GM19023 (cell line): ENCODE results near the gene ATIC.

Source experiments
- ATAC-seq: cut with Tn5 transposase; IDR thresholded peaks from one replicate; pipeline ENCODE4 v1.9.1; 2021; ENCODE audit warnings: mild to moderate bottlenecking, moderate library complexity; ENCODE audit not compliant: unreplicated experiment

The ATIC gene

DNA sequence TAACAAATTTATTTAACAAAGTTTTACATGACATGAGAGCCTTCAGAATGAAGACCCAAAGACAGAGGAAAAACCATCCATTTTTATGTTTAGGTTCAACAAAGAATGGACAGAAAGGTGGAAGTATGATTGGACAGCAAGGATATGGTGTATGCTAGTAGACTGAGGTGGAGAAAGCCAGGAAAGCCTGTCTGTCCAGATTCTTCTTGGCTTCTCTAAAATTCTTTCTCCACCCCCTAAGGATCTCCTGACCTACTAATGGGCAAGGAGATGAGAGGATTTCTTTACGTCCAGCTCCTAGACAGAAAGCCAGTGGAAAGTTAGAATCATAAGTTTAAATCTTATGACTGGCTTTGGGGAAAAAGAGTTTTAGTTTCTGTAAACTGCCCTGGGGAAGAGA lies 3.0 kb downstream of the ATIC start:
- no peak for ATAC-seq

DNA sequence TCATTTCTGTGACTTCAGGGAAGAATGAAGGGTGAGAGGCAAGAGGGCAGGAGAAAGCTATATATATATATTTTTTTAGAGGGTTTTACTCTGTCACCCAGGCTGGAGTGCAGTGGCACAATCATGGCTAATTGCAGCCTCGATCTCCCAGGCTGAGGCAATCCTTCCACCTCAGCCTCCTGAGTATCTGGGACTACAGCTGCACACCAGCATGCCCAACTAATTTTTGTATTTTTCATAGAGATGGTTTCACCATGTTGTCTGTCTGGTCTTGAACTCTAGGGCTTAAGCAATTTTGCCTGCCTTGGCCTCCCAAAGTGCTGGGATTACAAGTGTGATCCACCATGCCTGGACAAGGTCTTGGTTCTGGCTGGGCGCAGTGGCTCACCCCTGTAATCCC lies 3.4 kb downstream of the ATIC start:
- no peak for ATAC-seq

DNA sequence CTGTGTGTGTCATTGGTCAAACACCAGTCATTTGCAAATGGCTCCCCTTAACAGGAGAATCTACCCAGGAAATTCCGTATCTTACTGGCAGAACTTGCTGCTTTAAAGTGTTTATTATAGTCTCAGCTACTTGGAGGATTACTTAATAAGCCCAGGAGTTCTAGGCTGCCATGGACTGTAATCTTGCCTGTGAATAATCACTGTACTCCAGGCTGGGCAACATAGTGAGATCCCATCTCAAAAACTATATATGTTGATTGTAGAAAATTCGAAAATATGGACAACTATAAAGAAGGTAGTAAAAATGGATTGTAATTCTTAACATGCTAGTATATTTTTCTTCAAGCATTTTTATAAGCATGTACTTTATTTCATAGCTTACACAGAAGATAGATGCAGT lies 4.5 kb downstream of the ATIC start:
- ATAC-seq: no peak

DNA sequence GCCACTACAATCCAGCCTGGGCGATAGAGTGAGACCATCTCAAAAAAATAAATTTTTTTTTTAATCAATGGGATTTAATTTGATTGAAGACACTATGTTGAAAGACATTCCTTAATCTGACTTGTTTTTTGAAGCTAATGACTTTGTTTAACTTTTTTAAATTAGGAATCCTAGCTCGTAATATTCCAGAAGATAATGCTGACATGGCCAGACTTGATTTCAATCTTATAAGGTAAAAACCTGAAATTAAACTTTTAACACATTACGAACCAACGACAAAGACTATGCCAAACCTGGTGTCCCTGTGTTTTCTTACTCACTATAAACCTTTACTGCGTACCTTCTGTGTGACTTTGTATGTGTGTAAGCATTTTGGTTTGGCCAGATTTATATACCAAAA lies 7.6 kb downstream of the ATIC start:
- no peak for ATAC-seq

DNA sequence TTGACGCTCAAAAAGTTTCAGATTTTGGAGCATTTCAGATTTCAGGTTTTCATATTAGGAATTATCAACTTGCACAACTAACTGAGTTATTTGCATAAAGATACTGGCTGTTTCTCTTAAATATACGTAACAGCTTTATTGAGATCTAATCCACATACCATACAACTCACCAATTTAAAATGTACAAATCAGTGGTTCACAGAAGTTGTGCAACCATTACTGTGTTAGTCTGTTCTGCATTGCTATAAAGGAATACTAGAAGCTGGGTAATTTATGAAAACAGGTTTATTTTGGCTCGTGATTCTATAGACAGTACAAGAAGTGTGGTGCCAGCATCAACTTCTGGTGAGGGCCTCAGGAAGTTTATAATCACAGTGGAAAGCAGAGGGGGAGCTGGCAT lies 8.2 kb downstream of the ATIC start:
- ATAC-seq: no peak

DNA sequence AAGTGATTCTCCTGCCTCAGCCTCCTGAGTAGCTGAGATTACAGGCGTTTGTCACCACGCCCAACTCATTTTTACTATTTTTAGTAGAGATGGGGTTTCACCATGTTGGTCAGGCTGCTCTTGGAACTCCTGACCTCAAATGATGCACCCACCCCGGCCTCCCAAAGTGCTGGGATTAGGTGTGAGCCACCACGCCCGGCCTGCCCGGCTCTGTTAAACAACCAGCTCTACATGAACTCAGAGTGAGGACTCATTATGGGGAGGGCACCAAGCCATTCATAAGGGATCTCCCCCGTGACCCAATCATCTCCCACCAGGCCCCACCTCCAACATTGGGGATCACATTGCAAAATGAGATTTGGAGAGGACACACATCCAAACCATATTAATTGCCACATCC lies 8.8 kb downstream of the ATIC start:
- no peak for ATAC-seq

DNA sequence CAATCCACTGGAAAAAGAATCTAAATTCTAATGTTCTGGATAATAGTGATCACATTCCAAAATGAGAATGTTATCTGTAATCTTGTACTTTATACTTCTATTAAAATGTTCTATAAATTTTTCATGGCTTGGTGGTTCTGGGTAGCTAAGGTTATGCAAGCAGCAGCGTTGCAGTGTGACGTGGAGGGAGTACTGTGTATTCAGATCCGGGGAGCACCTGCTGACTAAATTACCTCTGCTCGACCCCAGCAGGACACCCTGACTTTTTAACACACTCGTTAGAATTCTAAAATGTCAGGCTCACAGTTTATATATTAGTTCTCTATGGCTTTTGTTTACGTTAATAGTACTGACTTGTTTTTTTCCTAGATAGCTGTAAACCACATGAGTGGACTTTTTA lies 13.0 kb downstream of the ATIC start:
- no peak for ATAC-seq

DNA sequence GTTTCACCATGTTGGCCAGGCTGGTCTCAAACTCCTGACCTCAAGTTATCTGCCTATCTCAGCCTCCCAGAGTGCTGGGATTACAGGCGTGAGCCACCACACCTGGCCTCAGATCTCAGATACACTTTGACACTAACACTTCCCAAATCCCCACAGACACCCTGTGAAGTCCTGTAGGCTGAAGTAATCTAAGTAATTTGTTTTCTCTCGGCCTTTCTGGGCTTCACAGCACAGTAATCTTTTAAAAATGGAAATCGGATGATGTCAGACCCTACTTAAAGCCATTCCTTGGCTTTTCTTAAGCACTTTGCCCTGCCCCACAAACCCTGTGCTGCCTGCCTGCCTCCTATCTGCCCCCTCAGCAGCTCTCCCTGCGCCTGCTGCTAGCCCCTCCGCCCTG lies 16.2 kb downstream of the ATIC start:
- no peak for ATAC-seq

DNA sequence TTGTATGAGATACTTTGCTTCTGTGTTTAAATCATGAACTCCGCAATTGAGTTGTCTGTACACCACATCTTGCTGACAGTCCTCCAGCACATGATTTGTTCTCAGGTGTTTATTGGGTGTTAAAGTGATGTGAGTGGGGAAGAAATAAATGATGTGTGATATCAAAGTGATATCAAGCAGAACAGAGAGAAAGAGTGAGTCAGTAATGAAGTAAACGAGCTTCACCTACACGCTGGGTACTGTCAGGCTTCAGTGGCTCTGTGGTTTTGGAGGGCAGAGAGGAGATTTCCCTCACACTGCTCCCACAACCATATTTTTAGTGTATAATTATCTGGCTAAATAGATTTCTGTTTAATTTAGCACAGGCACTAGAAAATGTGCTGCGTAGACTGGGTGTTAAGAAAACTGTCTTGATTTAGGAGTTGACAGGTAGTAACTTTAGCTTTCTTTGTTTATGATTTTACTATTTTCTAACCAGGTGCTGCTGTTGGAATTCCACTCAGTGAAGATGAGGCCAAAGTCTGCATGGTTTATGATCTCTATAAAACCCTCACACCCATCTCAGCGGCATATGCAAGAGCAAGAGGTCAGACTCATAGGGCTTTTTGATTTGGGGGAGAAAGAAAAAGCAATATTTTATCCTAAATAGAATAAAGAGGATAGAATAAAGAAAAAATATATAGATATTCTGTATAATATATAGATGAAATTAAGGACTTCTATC lies 21.2 kb downstream of the ATIC start:
- ATAC-seq: no peak

DNA sequence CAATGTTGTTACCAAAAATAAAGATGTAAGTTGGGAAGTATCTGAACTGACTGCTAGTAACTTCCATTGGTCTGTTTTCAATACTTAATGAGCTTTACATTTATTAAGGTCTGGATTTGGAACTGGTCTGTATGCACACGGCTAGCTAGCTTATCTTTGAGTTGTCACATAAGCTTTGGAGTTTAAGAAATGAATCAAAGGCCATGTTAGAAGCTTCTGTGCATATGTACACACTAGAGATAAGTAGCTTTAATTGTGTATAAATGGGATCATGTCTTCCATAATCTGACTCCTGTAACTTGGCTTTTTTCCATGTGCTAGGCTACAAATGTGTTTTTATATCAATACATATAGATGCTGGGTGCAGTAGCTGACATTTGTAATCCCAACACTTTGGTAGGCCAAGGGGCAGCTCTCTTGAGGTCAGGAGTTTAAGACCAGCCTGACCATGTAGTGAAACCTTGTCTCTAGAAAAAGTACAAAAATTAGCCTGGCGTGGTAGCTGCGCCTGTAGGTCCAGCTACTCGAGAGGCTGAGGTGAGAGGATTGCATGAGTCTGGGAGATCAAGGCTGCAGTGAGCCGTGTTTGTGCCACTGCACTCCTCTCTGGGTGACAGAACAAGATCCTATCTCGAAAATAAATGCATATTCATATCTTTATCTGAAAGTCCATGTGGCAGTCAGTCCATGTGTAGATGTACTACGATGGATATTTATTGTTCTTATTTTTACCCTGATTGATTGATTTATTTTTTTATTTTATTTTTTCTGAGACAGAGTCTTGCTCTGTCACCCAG lies 27.2 kb downstream of the ATIC start:
- no peak for ATAC-seq

DNA sequence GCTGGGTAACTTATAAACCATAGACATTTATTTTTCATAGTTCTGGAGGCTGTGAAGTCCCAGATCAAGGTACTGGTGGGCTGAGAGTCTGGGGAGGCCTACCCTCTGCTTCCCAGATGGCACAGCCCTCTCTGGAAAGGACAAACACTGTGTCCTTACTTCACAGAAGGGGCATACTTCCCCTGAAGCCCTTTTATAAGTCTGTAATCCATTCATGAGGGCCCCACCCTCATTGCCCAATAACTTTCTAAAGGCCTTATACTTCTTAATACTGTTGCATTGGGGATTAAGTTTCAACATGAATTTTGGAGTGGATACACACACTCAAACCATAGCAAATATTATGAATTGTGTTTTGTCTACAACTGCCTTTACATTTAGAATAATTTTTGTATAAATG lies 36.0 kb downstream of the ATIC start:
- ATAC-seq: no peak

DNA sequence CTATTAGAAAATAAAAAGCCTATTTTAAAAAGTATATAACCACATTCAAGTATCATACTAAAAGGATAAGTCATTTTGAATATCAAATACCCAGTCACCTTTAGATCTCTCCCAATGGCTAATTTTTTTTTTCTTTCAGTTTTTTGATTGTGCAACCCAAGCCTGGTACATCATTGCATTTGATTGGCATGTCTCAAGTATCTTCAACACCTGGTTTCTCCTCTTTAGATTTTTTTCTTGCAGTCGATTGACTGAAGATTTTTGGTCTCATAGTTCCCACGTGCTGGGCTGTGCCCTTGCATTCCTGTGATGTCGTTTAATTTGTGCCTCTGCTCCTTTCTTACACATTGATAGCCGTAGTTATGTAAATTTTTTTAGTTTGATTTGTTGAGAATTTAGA lies 40.7 kb downstream of the ATIC start:
- no peak for ATAC-seq

DNA sequence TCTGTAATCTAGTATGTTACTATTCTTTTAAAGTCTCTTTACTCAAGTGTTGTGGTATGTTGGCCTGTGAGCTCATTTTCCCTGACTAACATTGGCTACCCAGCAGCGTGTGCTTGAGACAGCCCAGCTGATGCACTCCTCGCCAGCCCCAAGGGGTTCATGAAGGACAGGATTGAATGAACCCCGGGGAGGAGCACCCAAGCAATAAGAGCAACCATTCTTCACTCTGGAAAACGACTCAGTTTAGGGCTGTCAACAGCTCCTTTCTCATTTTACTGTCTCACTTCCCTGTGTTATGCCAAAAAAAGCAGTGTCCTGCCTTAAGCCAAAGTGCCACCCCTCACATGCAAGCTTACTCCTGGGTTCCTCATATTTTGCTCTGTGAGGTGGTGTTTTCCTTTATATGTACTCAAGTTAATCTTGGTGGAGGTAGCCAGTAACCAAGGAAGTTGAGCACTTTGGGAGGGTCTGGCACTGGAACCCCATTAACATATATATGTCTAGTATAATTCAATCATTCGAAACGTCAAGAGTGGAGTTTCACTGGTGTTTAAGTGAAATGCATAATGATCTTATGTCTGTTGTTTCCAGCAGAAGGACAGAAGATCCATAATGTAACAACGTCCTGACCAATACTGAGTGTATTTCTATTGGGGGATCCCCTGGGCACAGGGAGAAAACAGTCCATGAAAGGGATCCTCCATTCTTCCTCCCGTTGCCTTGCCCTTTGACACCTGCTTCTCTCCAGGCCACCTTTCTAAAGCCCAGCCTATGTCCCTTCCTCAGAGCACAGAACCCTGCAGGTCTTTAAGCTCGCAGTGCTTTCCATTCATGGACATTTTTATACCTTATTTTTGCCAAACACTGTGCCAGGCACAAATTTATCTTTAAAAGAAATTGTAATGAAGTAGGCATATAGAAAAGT lies 43.2 kb downstream of the ATIC start:
- ATAC-seq: no peak

DNA sequence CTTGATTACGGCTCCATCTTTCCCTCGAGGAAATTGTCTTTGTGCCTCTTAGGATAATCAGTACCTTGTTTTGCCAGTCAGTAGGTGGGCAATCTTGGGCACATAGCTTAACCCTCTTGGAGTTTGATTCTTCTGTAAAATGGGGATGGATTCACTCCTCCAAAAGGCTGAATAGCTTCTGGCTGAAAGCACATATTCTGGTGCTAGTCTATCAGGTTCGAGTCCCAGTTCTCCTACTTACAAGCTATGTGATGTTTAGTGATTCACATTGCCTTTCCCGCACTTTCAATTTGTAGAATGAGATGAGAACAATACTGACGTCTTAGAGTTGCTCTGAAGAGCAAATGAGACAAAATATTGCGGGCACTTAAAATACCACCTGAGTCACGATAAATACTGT lies 43.9 kb downstream of the ATIC start:
- ATAC-seq: no peak

DNA sequence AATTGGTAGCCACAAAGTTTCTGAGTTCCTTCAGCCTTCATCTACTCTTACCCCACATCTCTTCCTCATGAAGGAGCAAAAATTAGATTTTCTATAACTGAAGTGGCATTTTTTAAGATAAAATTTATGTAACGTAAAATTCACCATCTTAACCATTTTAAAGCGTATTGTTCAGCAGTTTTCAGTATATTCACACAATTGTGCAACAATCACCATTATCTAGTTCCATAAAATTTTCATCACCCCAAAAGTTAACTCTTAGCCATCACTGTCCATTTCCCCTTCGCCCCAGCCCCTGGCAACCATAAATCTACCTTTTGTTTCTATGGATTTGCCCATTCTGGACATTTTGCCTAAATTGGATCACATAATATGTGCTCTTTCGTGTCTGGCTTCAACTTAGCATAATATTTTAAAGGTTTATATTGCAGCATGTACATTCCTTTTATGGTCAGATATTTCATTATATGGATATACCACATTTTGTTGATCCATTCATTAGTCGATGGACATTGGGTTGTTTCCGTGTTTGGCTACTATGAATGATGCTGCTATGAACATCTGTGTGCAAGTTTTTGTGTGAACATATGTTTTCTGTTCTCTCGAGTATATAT lies 44.6 kb downstream of the ATIC start:
- no peak for ATAC-seq

DNA sequence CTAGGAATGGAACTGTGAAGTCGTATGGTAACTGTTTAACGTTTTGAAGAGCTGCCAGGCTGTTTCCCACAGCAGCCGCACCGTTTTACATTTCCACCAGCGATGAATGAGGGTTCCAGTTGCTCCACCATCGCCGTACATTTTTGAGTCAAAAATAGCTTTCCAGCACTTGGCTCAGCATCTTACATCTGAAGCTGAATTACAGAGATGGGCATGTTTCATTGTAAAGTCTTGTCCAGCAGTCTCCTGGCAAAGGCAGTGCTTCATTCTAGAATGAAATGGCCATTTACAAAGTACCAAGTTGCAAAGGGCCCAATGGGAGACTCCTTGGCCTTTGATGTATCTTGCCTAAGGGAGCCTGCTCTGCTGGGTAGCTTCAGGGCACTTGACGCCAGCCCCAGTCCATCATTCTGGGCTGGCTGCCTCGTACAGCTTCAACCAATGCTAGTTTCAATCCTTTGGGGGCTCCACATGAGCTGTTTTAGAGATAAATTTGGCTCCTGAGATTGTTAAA lies 45.1 kb downstream of the ATIC start:
- ATAC-seq: no peak

DNA sequence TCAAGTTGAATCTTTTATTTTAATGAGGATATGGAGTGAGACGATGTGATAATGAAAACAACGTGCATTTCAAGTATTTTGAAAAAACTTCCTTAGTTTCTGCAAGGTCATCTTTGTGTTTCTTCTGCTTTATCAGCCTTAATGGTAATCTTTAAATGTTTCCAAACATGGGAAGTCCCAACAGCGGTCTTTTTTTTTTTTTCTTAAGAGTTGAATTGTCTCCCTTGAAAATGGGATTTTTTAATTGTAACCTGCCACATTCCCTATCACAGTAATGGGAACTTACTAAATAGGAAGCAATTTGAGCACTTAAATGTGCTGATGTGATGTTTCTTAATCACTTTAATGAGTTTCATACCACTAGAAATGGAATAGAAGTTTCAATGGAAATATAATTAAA lies 45.8 kb downstream of the ATIC start:
- no peak for ATAC-seq

DNA sequence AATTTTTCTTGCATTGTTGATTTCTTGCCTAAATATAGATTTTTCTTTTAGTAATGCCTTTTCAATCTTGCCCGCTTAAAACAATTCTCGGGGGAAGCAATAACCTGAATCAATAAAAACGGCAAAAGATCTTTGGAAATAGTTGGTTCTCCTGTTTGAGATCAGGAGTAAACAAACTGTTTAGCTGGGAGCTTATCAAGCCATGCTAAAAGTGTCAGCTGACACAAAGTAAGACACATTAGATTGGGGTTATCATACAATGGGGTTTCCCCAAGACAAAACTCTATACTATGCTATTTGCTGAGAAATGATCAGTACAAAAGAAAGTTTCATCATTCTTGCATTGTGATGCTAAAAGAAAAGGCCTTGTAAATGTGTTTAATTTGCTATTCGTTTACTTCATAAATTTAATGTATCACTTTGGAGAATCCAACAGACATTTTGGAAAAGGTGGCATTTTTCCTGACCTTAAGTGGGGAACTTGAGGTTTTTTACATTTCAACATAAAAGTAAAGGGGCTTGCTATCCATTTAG lies 46.5 kb downstream of the ATIC start:
- no peak for ATAC-seq

DNA sequence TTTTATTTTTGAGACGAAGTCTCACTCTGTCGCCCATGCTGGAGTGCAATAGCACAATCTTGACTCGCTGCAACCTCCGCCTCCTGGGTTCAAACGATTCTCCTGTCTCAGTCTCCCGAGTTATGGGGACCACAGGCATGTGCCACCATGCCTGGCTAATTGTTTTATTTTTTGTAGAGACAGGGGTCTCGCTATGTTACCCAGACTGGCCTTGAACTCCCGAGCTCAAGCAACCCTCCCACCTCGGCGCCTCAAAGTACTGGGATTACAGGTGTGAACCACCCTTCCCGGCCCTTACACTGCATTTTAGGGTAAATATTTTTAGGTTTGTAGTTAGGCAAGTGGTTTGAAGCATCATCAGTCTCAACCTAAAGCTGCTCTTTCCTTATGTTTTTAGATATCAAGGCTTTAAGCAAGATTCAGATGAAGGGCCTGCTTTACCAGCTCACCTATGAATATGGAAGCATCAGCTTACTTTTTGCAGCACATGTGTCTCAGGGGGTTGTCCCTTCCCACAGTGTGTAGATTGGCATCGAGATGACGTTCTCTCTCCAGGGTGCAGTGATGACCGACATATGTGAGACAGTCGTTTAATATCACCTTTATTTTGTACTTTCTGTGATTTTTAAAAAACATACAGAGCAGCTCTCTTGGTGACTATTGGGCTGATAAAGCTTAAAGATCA lies 47.2 kb downstream of the ATIC start:
- no peak for ATAC-seq

DNA sequence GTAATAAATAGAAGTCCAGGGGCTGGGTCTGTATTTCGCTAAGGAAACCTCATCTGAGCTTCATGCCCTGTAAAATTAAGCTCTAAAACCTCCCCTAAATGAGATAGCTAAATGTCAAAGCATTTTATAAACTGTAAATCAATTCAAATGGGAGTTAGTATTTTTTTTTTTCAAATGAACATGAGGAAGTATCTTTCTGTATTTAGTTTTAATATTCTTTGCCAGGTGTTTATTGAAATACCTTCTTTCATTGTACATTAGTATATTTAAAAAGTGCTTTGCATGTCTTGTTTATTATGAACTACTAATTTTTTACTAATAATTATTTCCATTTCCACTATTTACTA lies 47.7 kb downstream of the ATIC start:
- ATAC-seq: no peak
